SW 1271 (cell line): Measurements from ENCODE around the gene ATP5F1E.

Experiments used
- DNase-seq, 2 experiments: peaks; one replicate each; lab custom pipeline; 2025; lab: John Stamatoyannopoulos, UW

ATP5F1E gene

DNA sequence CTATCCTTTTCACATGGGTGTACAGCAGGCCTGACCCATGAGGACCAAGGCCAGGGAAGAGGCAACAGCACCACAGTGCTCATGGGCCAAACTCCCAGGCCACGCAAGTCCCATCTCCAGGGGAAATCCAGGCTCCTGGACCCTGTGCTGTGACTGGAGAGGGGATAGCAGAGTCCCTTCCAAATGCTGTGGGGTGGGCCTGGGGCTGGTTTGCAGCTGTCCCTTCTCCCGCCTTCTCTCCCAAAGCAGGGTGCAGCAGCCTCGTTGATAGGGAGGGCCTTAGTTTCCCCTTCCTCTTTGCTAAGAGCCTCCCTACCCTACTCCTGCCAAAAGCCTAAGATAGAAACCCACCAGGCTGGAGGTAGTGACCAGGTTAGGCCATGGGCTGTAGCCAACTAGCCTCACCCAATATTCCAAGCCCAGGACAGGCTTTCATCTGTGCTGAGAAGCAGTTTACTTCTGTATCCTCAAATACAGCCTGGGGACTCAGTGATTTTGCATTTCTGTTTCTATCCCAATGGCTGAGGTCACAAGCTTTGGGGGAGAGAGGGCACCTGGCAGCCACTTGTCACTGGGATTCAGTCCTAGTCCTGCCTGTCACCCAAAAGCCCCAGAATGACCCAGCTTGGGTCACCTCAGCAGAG is 26.5 kb downstream of the ATP5F1E start:
- DNase-seq = no peak

DNA sequence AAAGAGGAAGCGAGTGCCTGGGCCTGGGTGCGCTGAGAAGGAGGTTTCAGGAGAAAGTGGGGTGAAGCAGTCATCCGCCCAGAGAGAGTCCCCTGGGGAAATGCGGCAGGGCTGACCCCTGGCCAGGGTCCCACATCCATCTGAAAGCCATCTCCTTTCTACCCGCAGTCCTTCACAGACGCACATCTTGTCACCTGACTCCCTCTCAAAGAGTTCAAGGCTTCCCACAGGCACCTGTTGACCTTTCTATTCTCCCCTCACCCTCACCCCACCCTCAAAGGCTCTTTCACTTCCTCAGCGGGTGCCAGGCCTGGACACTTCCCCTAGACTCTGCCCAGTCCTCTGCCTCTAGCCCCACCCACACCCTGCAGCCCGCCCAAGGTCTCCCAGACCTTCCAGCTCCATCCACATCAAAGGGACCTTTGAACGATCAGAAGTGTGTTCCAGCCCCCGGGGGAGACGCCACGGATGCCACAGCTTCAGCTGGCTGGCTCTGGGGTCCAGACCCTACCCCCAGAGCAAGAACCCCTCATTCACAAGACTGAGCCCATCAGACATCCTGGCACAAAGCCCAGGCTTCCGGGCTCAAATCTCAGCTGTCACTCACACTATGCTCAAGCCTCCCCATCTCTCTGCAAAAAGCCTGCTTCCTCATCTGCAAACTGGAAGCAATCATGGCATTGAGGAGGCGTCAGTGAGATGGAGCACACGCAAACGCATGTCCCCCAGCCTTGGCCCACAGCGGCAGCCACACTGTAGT is 27.2 kb downstream of the ATP5F1E start:
- no peak for DNase-seq

DNA sequence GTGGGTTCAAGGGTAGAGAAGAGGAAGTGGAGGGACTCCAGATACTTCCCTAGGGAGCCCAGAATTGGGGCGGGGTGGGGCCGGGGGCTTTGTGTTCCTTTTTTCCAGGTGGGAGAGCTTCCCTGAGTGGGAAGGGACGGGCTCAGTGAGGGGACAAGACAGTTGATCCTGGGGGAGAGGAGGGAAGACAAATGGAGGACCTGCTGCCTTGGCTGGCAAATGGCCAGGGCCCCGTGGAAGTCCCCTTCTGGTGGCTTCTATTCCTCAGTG is 27.7 kb downstream of the ATP5F1E start:
- DNase-seq = no peak

DNA sequence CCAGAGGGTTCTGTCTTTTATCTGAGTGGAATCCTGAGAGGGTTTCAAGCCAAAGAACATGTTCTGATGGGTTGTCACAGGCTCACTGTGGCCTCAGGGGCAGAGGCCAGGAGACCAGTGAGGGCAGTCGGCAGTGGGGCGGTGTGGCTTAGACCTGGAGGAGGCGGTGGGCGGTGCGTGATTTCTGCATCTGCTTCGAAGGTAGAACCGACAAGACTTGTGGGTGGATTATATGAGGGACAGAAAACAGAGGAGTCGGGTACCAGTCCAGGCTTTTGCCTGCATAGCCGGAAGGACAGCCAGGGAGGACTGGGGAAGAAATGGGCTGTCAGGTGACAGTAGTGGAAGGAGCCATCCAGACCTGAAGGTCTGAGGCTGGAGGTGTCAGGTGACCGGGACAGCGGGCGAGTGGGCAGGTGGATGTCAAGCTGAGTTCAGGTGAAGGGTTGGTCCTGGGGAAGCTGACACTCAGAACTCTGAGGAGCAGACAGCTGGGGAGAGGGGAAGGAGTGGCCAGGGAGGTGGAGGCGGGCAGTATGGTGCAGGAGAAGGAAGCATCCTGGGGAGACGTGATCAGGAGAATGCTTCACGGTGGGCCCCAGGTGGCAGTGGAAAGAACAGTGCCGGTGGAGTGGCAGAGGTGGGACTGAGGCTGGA is 28.2 kb downstream of the ATP5F1E start:
- DNase-seq = no peak

DNA sequence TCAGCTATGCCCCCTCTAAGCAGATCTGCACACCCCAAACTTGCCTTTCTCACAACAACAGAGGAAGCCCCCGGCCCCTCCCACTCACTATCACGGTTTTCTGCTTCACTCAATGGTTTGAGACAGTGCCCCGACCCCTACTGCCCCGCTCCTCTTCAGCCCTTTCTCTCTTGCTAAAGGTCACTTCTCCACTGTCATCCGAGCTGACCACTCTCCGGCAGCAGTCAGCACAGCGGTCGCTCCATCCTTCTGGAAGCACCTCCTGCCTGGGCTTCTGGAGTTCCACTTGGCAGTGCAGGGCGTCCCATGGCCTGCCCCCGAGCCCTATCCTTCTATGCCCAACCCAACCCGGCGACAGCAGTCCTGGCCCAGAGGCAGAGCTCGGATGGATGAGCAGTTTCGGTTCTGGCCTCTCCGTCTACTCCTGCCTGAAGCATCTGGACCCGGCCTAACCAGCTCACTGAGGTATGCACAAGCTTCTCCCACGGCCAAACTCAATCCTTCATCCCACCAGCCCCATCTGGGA is 29.2 kb downstream of the ATP5F1E start:
- DNase-seq = no peak

DNA sequence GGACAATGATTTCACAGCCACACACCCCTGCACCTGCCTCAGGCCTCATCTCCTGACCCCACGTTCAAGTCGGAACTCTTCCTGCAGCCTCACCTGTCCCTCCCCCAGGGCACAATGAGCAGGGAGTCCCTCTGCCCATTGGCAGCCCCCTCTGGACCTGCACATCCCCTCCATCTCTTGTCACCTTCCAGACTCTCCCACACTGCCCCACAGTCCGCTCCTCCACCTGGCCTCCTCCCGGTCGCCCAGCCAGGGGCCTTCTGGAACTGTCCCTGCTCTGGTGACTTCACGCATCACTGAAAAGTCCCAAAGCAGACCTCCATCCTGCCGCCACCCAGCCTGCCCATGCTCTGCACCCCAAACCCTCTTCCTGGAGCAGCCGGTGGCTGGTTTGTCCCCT is 29.7 kb downstream of the ATP5F1E start:
- no peak for DNase-seq

DNA sequence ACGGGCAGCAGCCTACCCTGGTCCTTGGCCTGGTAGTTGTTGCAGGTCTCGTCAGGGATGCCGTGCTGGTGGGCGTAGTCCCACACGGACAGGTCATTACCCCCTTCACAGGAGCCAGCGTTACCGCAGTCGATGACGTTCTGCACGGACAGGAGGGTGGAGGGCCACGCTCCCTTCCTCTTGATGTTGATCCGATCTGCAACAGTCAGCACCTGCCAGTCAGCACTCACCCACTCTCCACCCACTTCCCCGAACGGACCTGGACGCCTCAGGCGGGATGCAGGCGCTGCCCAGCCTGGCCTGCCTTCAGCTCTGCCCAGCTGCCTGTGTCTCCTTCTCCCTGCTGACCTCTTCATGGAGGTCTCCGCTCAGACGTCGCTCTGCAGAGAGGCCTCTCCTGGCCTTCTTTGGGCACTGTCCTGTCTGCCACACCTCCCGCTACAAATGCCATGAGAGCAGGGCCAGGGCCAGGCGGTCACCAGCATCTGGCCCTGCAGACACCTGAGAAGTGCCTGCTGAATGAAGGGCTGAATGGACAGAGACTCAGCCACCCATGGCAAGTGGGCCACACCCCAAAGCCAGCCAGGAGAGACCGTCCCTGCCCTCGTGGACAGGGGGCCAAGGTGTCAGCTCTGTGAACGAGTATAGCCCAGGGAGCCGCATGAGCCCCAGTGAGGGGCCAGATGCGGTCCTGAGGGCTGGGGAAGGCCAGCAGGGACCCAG is 30.5 kb downstream of the ATP5F1E start:
- no peak for DNase-seq

DNA sequence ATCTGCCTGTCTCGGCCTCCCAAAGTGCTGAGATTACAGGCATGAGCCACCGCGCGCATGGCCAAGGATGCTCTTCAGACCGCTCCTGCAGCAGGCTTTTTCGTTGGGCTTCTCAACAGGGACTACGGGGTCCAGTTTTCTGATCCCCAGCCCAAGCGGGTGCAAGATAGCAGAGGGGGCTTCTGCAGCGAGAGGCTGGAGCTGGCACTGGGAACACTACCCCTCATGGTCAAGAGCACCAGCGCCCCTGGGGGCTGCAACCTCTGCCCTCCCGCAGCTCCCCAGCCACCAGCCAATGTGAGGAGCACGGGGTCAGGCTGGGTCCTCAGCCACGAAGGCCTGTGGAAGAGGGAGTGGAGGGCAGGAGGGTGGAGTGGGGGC is 31.1 kb downstream of the ATP5F1E start:
- no peak for DNase-seq

DNA sequence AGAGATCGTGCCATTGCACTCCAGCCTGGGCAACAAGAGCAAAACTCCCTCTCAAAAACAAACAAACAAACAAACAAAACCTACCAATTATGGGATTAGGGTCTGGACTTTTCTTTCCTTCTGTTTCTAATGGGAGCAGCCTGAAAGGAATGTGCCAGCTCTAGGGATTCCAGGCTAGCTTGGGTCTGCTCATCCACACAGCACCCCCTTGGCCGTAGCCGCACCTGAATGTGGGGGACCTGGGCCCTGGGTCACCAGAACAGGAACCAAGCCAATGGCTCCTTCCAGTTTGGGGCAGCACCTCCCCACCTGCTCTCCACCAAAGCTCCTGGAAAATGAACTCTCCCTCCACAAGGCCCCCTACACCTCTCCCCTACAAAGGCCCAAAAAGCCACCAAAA is 31.8 kb downstream of the ATP5F1E start:
- no peak for DNase-seq

DNA sequence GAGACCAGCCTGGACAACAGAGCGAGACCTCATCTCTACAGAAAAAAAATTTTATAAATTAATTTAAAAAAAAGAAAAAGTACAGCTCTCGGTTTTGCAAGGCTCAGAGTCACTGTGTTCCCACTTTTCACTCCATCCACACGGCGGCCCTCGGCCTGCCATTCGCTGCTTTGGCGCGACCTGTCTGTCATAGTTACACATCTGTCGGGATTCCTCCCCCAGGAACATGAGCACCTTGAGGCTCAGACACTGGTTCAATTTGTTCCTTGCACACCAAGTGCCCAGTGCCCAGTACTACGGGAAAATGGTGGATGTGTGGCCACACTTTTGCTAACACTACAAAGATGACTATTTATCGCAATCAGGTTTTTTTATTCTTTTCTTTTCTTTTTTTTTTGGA is 33.5 kb downstream of the ATP5F1E start:
- no peak for DNase-seq

DNA sequence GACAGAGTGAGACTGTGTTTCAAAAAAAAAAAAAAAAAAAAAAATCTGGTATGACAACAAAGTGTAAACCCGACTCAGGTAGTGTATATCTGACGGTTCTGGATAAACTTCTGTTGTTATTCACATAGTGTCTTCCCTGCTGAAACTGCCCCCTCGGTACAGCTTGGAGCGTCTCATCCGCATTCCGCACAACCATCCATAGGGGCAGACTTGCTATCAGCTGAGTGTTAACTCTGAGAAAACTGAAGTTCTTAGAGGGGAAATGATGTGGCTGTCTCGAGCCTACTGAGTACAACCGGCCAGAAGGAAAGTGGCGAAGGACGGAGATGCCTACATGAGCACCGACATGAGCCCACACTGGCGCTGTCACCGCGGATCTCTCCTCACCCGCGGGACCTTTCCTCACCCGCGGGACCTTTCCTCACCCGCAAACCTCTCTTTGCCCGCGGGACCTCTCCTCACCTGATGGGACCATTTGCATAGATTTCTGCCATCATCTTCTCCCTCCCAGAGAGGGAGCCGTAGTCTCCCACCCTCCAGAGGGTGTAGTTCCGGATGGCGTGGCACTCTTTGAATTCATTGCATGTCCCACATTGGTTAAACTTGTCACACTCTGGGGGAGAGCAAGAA is 34.9 kb downstream of the ATP5F1E start:
- no peak for DNase-seq

DNA sequence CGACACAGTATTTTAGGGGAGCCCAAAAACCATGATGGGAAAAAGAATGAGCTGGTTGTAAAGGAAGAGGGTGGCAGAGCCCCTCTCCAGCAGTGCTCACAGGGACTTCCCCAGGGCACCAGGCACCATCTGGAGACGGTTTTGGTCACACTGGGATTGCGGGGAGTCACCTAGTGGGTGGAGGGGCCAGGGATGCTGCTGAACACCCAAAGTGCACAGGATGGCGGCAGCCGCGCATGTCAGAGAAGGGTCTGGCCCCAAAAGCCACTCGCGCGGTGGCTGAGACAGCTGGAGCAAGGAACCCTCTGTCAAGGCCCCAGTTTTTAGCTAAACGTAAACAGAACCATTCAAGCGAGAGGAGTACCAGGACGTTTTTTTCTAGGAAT is 35.9 kb downstream of the ATP5F1E start:
- no peak for DNase-seq

DNA sequence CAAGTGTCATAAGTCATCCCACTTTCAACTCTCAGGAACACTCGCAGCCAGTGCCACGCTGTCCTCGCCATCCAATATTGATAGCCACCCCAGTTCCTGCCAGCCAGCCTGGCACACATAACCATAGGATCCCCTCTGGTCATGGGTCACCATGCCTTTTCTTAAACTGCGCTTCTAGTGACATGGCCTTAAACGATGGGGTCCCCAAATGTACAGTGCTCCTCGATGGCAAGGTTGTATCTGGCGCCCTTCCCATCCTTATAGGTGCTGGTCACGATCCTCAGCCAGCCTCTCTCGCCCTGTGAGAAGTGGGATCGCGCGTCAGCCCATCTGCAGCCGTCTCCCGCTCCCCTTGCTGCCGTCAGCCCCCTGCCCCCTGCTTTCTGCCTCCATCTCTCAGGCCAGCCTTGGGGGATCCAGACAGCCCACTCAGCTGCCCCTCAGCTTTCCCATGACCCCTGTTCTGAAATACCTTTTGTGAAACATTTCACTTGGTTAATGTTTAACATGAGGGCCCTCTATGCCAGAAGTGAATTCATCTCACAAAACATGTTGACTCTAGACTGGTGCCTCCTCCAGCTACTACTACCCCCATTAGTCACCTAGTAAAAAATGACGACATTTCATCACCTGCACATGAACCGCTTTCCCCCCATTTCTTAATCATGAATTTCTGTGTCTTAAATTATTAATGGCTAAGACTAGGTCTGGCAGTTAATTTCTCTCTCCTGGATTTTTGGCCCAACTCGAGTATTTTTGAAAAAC is 36.5 kb downstream of the ATP5F1E start:
- DNase-seq = no peak

DNA sequence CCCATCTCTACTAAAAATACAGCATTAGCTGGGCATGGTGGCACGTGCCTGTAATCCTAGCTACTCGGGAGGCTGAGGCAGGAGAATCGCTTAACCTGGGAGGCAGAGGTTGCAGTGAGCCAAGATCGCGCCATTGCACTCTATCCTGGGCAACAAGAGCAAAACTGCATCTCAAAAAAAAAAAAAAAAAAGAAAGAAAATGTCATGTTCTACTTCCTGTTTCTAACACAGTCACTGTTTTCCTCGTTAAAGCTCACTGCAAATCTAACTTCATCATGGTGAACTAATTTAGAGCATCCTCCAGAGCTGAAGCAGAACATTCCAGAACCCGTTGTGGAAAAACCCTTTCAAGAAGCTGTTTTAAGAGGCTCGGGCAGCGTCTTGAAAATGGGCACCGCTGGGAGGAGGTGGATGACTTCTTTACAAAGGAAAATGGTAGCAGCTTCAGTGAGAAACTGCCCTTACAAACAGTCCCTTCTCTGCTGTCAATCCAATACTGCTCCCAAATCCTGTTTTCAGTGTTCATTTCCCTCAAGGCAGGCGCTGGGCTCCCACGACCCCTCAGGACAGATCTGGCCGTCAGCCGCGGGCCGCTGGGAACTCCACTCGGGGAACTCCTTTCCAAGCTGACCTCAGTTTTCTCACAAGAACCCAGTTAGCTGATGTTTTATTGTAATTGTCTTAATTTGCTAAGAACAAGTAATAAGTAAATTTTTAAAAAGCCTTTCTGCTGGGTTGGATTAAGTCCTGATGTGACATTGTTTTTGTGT is 37.6 kb downstream of the ATP5F1E start:
- DNase-seq = no peak

DNA sequence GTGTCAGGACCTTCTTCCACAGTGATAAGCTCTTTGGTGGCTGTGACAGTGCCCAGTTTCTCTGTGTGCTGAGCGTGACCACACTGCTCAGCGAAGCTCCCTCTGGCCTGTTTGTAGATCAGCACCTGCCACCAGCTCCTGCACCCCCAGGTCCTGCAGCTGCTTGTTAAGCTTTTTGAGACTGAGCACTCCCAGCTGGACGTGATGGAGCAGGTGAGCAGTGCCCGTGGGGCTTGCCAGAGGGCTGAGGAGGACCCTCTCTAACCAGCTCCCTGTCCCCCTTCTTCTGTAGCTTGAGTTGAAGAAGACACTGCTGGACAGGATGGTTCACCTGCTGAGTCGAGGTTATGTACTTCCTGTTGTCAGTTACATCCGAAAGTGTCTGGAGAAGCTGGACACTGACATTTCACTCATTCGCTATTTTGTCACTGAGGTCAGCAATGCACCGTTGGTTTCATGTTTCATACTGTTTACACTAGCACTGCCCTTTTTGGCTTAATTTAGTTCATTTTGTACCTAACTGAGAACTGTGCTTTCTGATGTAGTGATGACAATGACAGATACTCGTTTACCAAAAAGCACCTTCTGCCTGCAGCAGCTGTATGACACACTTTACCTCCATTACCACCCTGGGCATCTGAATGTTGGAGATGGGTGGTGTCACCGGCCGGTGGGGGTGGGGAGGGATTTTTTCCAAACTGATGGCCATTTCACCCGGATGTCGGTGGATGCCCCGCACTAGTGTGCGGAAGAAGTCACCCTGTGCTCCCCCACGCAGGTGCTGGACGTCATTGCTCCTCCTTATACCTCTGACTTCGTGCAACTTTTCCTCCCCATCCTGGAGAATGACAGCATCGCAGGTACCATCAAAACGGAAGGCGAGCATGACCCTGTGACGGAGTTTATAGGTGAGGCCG is 38.5 kb downstream of the ATP5F1E start:
- no peak for DNase-seq

DNA sequence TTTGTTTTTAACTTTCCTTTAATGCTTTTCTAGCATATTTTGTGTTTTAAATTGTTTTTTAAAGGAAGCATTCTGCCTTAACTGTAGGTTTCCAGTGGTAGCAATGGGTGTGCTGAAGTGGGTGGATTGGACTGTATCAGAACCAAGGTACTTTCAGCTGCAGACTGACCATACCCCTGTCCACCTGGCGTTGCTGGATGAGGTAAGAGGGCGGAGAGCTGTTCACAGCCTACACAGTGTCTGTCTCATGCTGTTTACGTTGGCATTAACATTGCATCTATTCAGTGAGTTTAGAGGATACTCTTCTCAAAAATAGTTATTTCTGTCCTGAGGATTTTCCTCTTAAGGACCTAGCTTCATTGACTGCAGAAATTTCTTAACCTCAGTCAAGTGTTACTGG is 39.2 kb downstream of the ATP5F1E start:
- no peak for DNase-seq

DNA sequence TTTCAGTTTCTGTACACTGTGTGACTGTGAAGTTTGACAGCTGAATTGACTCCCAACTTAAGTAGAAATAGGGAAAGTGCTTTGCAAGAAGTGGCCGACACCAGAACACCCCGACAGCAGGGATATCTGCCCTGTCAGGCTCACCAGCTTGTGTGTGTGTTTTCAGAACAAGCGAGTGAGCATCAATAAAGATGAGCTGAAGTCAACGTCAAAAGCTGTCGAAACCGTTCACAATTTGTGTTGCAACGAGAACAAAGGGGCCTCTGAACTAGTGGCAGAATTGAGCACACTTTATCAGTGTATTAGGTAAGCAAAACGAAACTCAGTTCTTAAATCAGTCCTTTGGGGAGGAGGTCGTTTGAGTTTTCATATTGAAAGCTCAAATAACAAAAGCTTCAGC is 40.4 kb downstream of the ATP5F1E start:
- no peak for DNase-seq

DNA sequence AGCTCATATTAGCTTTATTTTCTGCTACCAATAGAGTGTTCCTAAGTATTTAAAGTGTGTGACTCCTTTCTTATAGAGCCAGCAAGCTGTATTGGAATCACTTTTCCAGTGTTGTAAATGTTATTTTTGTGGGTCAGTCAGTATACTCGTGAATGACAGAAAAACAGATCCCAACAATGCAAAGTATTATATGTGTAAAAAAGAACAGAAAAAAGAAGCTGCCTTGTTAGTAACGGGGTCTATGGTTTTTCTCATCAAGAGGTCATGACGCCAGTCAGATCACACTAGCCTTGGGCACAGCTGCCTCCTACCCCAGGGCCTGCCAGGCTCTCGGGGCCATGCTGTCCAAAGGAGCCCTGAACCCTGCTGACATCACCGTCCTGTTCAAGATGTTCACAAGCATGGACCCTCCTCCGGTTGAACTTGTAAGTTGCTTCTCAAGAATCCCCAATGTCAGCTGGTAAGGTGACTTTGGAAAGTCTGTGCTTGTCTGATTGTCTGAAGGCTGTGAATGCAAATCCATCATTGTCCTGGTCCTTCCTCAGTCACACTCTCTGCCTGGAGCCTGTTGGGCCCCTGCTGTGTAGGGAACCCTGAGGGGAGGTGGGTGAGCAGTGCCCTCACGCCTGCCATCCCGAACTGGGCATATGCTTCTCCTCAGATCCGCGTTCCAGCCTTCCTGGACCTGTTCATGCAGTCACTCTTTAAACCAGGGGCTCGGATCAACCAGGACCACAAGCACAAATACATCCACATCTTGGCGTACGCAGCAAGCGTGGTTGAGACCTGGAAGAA is 41.3 kb downstream of the ATP5F1E start:
- DNase-seq = no peak

DNA sequence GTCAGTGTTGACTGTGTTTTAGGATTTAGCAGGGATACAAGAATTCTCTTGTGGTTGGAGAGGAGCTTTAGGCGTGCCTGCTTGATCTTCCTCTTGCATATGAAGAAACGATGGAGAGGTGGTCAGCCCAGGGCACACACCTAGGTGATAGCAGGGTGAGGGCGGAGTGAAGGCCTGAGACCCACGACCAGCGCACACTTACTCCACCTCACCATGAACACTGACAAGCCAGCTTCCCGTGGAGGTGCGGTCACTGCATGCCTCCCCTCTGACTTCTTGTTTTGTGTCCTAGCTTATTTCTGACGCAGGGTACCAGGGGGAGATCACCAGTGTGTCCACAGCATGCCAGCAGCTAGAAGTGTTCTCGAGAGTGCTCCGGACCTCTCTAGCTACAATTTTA is 42.9 kb downstream of the ATP5F1E start:
- no peak for DNase-seq
